ENCODE results near the gene LEFTY1. TPM values are rescaled to one million over a fixed set of nuclear protein-coding genes. Genes with fewer than 3 reads are reported as not detected.

Gene LEFTY1
- total and polyA plus RNA-seq, 2 donors (not counting 3 experiments of a cell fraction or from before 2014, with no cell fraction given): not detected

DNA sequence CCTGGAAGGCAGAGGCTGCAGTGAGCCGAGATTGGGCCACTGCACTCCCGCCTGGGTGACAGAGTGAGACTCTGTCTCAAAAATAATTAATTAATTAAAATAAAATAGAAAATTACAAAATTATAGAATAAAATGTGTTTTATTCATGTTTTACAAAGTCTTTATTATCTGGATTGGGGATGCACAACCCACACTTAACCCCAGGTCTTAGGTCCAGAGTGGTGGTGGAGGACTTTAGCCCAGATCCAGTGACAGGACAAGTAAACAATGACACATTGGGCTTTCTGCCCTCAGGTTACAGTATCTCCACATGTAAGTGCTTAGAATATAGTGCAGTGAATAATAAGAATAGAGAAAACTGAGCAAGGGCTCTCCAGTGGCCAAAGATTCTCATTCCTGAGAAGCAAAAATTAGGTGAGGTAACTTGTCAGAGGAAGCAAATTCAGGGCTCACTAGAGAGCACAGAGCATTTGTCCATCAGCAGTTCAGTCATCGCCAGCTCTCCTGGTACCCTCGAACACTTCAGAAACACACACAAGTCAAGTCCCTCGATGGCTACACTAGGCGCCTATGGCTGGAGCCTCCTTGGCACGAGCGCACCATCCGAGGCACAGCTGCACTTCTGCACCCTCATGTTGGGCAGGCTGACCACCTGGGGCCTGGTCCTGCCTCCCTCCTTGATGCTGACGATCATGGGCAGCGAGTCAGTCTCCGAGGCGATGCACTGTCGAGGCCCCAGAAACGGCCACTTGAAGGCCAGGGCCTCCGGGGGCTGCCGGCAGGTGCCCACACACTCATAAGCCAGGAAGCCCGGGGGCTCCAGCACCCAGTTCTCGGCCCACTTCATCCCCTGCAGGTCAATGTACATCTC is 2.6 kb downstream of the LEFTY1 start:
- Histone ChIP-seq H3K9me3 (replicated peaks; ENCODE audit: control insufficient read depth, insufficient read depth, low read length) (no peaks in the 10 kb centered on the region), H3K4me3 (replicated peaks in 1 of 3; ENCODE audit: insufficient read depth in 1 of 3, low read depth in 1 of 3, low read length in 3 of 3) (no peak overlapping the region), H2AFZ (ENCODE audit: low read depth, low read length) (no peak overlapping the region), H3K79me2 (ENCODE audit: control insufficient read depth, insufficient read depth, low read length) (no peaks in the 10 kb centered on the region), H3K9ac (replicated peaks; ENCODE audit: extremely low read depth, insufficient read depth, low read length) (no peak overlapping the region), H3K27ac (ENCODE audit: insufficient read depth, low read depth, low read length) (no peak overlapping the region), H3K9me1 (replicated peaks; ENCODE audit: control insufficient read depth, extremely low read depth, insufficient read depth, low read length) (no peaks in the 10 kb centered on the region), H3K27me3 (ENCODE audit: control insufficient read depth in 2 of 2, insufficient read depth in 2 of 2, low read length in 2 of 2) (no peaks in the 10 kb centered on the region), H3K36me3 (ENCODE audit: control insufficient read depth in 2 of 2, extremely low read depth in 1 of 2, insufficient read depth in 2 of 2, low read length in 2 of 2) (no peaks in the 10 kb centered on the region), H4K20me1 (replicated peaks; ENCODE audit: control insufficient read depth, extremely low read depth, insufficient read depth, low read length) (no peaks in the 10 kb centered on the region), H3K4me1 (ENCODE audit: control insufficient read depth, extremely low read depth, insufficient read depth, low read length) (peaks cover 5% of the 10 kb centered on the region), H3K4me2 (ENCODE audit: insufficient read depth, low read length) (no peak overlapping the region)
- CTCF ChIA-PET: interaction anchor here (1.1 to 1.7 kb wide), 2 partner anchors 15 to 25 kb away, joined by 3 to 5 read pairs; no protein-coding TSS in a partner anchor
- BruUV-seq (replicated peaks): no TSS peak
- POLR2A ChIA-PET: no interaction called here
- dilution Hi-C loops (cut with MboI; ENCODE audit: extremely low pct_ligation_motif_present, low sequenced_read_pairs): no loop called here
- FAIRE-seq (peak; percentile 18), DNase-seq (ENCODE audit: low read depth, low spot score) (no peak)
- TF ChIP-seq FOS (IDR thresholded peaks at IDR 0.05; ENCODE audit: borderline replicate concordance, insufficient read depth, low read length): no peak
- TF ChIP-seq GATA2 (IDR thresholded peaks at IDR 0.05; ENCODE audit: insufficient read depth, insufficient read length, low read depth, low read length): no peak
- TF ChIP-seq, protein P1, sequence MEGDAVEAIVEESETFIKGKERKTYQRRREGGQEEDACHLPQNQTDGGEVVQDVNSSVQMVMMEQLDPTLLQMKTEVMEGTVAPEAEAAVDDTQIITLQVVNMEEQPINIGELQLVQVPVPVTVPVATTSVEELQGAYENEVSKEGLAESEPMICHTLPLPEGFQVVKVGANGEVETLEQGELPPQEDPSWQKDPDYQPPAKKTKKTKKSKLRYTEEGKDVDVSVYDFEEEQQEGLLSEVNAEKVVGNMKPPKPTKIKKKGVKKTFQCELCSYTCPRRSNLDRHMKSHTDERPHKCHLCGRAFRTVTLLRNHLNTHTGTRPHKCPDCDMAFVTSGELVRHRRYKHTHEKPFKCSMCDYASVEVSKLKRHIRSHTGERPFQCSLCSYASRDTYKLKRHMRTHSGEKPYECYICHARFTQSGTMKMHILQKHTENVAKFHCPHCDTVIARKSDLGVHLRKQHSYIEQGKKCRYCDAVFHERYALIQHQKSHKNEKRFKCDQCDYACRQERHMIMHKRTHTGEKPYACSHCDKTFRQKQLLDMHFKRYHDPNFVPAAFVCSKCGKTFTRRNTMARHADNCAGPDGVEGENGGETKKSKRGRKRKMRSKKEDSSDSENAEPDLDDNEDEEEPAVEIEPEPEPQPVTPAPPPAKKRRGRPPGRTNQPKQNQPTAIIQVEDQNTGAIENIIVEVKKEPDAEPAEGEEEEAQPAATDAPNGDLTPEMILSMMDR (IDR thresholded peaks at IDR 0.05; ENCODE audit: extremely low read depth in 1 of 2, insufficient read depth in 1 of 2, low read depth in 1 of 2, low read length in 2 of 2): no peak
- TF ChIP-seq, protein P2, sequence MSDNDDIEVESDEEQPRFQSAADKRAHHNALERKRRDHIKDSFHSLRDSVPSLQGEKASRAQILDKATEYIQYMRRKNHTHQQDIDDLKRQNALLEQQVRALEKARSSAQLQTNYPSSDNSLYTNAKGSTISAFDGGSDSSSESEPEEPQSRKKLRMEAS (IDR thresholded peaks at IDR 0.05; ENCODE audit: insufficient read depth, insufficient read length): no peak
- TF ChIP-seq MYC (IDR thresholded peaks at IDR 0.05; ENCODE audit: low read depth, low read length): no peak
- no peak for TF ChIP-seq JUN (IDR thresholded peaks at IDR 0.05; ENCODE audit: borderline replicate concordance, insufficient read depth, insufficient read length, low read depth)
- no peak for TF ChIP-seq POLR2A (IDR thresholded peaks at IDR 0.05; ENCODE audit: low read depth, low read length)
- TF ChIP-seq EZH2 (IDR thresholded peaks at IDR 0.05; ENCODE audit: borderline replicate concordance, low read depth, low read length, severe bottlenecking): no peak
- no peak for TF ChIP-seq POLR2AphosphoS5 (IDR thresholded peaks at IDR 0.05; ENCODE audit: insufficient read depth, low read depth, low read length)
- intact Hi-C loops (cut with micrococcal nuclease): no loop called here
